ENCODE data around the gene MACROD1. TPM values are rescaled to one million over a fixed set of nuclear protein-coding genes. Genes with fewer than 3 reads are reported as not detected.

Gene MACROD1
- total RNA-seq, 2 donors from 2014 or later: 3.9 to 7.5 TPM

DNA sequence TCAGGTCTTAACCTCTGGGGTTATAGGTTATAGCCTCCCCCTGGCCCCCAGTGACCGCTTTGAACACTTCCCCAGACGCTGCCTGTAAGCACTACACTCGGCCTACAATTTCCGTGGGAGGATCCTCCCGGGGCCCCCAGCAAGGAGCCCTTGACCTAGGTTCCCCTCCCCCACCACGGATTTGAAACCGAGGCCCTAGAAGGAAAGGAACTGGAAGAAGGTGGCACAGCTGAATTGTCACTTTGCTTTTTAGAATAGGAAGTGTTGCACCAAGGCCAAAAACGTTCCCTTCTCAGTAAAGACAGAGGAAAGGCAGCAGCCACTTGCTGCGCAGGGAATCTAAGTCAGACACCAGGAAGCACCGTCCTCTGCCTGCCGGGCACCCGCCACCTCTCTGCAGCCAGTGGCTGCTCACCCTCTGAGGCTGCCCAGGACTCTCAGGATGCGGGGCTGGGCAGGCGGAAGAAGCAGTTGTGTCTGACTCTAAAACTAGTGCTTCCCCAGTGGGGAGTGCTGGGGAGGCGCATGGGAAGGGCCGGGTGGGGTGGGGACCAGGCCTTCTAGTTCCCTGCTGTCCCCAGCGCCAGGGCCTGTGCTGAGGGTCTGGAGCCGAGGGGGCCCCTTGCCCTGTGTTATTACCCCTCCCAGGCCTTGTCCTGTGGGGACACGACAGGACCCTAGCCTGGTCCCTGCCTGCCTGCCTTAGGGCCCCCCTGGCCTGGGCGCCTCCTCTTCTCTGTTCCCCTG is 138.1 kb downstream of the MACROD1 start:
- DNase-seq (no peak), ATAC-seq (no peak)
- Mint-ChIP-seq H3K27ac (no peak overlapping the region), H3K4me1 (peaks cover 10% of the 10 kb centered on the region), H3K4me3 (no peak overlapping the region), H3K27me3 (peaks cover 31% of the 10 kb centered on the region), H3K36me3 (ENCODE audit: low read depth) (peaks cover 3% of the 10 kb centered on the region)
- H3K9me3 ChIP-seq (ENCODE audit: control insufficient read depth, low read length, poor library complexity, severe bottlenecking): no peaks in the 10 kb centered on the region

DNA sequence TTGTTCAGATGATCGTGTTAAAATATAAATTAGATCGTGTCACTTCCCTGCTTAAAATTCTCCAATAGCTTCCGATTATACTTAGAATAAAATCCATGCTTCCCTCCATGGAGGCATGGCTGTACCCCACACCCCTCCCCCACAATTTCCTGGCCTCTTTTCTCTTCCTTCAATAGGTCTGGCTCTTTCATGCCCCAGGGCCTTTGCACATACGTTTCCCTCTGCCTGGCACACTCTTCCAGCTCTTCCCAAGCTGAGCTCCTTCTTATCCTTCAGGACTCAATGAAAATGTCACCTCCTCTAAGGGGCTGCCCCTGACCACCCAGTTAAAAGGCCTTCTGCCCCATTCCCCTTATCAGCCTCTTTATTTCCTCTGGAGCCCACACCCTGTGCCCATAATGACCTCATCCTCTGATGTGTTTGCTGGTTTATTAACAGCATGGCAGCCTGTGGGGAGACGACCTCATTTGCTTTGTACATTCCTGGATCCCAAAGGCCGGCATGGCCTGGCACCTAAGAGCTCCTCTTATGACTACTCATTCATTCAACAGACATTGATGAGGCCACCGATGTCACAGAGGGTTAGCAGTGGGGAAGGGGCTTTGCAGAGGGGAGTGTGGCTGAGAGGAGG is 139.2 kb downstream of the MACROD1 start:
- DNase-seq: no peak
- peak overlapping the region; percentile 45 for H3K4me3 Mint-ChIP-seq
- H3K4me1 Mint-ChIP-seq: peaks cover 10% of the 10 kb centered on the region
- H3K9me3 ChIP-seq (ENCODE audit: control insufficient read depth, low read length, poor library complexity, severe bottlenecking): no peaks in the 10 kb centered on the region
- no peak for ATAC-seq
- no peak overlapping the region for H3K27ac Mint-ChIP-seq
- peaks cover 3% of the 10 kb centered on the region for H3K36me3 Mint-ChIP-seq (ENCODE audit: low read depth)
- H3K27me3 Mint-ChIP-seq: peaks cover 26% of the 10 kb centered on the region

DNA sequence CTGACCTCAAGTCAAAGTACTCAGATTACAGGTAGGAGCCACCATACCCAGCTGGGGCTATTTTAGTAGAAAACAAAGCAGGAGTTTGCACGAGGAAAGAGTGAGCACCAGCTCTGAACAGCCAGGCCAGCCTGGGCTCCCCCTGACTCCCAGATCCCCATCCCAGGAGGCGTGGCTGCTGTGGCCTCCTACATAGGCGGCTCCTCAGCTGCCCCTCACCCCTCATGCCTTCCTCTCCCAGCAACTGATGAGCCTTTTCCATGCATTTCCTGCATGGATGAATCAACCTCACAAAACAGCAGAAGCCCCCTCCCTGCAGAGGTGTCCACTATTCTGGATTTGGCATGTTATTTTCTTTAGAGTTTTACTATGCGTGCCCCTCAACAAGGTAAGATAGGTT is 140.7 kb downstream of the MACROD1 start:
- Mint-ChIP-seq H3K27me3 (peaks cover 22% of the 10 kb centered on the region), H3K4me3 (no peak overlapping the region), H3K36me3 (ENCODE audit: low read depth) (peaks cover 3% of the 10 kb centered on the region), H3K4me1 (peaks cover 6% of the 10 kb centered on the region), H3K27ac (no peak overlapping the region)
- H3K9me3 ChIP-seq (ENCODE audit: control insufficient read depth, low read length, poor library complexity, severe bottlenecking): no peaks in the 10 kb centered on the region
- ATAC-seq (no peak), DNase-seq (no peak)

DNA sequence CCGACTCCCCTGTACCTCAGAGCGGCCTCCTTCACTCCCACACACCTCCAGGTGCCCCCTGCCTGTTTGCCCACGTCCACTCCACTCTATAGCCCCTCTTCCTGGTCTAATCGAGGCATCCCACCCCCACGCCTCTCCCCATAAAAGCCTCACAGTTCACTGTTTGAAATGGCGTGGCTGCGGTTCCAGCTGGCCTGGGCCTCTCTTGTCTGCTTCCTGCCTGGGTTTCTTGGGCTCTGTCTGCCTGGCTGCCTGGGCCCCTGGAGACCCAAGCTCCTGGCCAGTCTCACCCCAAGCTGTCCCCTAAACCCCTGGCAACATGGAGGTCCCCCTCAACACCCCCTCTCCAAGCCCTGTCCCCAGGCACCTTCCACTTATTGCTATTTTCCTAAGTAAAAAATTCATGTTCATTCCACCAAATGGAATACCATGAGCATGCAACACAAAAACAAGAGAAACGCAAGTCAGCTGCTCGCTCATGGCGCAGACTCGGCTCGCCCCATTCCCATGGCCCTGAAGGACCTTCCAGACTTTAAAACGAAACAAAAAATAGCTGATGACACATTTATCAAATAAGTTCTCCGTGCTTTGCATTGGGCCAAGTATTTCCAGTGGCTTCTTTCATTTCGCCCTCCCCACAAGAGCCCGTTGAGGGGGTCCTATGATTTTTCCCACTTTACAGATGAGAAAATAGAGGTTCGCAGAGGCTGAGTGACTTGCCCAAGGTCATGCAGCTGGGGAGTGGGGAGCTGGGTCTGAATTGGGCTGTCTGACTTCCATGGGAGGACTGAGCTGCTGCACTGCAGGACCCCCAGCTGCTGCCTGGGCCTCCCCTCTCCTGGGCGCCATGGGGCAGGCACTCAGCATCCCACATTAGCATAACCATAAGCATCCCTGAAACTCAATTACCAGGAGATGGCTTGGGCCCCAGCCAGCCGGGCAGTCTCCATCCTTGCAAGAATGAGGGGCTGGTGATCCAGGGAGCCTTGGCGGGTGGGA is 141.9 kb downstream of the MACROD1 start:
- no peak for DNase-seq
- H3K27ac Mint-ChIP-seq: no peak overlapping the region

DNA sequence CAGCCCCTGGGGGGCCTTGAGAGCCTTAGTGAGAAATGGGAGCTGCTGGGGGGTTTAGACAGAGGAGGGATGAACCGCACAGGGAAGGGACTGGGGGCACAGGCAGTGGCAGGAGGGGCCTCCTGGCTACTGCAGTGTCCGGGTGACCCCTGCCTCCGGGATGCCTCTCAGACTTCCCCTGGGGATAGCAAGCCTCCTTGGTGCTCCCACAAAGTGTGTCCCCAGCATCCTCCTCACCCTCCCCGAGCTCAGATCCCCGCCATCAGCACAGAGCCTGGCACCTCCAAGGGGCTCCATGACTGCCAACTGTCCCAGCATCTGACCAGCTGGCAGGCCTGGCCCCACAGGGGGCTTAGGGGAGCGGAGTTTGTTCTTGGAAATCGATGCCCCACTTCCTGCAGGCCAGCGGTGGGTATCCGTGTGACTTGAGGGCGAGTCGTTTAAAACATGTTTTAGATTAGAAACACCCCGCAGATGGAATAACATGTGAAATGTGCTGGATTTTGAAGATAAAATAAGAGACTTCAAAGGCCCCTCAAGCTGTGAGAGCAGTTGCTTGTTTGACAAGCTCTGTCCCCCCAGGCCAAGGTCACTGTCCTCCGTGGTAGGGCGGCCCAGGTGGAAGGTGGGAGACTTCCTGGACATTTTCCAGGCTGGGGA is 143.7 kb downstream of the MACROD1 start:
- H3K4me1 Mint-ChIP-seq: peaks cover 3% of the 10 kb centered on the region
- H3K36me3 Mint-ChIP-seq (ENCODE audit: low read depth): peaks cover 3% of the 10 kb centered on the region
- peaks cover 9% of the 10 kb centered on the region for H3K27me3 Mint-ChIP-seq
- ATAC-seq (no peak), DNase-seq (no peak)
- H3K4me3 Mint-ChIP-seq: no peak overlapping the region
- no peak overlapping the region for H3K27ac Mint-ChIP-seq
- no peaks in the 10 kb centered on the region for H3K9me3 ChIP-seq (ENCODE audit: control insufficient read depth, low read length, poor library complexity, severe bottlenecking)

More for the DNA sequence above, 141.9 kb downstream of the MACROD1 start:
- no peaks in the 10 kb centered on the region for H3K9me3 ChIP-seq (ENCODE audit: control insufficient read depth, low read length, poor library complexity, severe bottlenecking)
- ATAC-seq: no peak
- H3K4me1 Mint-ChIP-seq: peaks cover 4% of the 10 kb centered on the region
- peaks cover 3% of the 10 kb centered on the region for H3K36me3 Mint-ChIP-seq (ENCODE audit: low read depth)
- H3K27me3 Mint-ChIP-seq: peaks cover 13% of the 10 kb centered on the region
- H3K4me3 Mint-ChIP-seq: no peak overlapping the region

DNA sequence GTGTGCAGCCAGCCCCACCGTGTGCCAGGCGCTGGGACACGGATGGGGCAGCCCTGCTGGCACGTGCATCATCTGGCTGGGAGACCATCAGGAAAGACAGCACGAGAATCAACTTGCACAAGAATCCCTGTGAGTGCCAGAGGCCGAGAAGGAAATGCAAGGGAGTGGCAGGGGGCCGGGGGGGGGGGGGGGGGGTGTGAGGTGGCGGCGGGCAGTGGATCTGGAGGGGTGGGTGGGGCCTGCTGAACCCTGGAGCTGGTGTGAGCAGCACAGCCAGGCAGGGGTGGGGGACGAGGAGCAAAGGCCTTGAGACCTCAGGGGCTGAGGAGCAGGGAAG is 144.2 kb downstream of the MACROD1 start:
- H3K9me3 ChIP-seq (ENCODE audit: control insufficient read depth, low read length, poor library complexity, severe bottlenecking): no peaks in the 10 kb centered on the region
- H3K4me1 Mint-ChIP-seq: no peaks in the 10 kb centered on the region
- no peak overlapping the region for H3K27ac Mint-ChIP-seq
- peaks cover 3% of the 10 kb centered on the region for H3K36me3 Mint-ChIP-seq (ENCODE audit: low read depth)
- ATAC-seq (no peak), DNase-seq (no peak)
- H3K4me3 Mint-ChIP-seq: no peak overlapping the region
- peaks cover 4% of the 10 kb centered on the region for H3K27me3 Mint-ChIP-seq

DNA sequence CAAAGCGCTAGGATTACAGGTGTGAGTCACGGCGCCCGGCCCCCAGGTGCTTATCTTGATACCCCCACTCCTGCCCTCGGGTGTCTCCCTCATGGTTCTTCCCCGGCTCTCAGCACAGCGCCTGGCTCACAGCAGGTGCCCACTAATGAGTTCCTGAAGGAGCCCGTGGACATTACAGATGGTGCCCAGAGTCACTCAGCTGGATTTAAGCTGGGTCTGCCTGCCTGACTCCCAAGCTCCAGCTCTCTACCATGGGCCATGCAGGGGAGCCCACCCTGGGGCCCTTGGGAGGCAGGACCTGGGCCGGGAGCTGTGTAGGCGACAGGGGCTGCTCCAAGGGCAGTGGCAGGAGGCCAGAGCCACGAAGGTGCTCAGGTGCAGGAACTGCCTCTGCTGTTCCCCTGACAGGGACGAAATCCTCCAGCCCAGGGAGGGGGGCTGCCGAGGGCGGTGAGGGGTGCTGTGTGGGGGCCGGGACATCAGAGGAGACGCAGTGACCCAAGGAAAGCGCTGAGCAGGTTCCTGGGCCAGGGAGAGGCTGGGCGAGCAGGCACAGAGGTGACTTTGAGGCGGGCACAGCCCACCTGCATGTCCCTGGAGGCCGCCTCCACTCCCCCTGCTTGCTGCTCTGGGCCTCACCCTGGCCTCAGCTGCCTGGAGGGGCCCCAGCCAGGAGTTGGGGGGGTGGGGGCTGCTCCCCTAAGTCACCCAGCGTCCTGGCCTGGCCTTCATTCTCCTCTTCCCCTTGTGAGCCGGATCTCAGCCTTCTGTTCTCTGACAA is 144.7 kb downstream of the MACROD1 start:
- Mint-ChIP-seq H3K27me3 (no peaks in the 10 kb centered on the region), H3K36me3 (ENCODE audit: low read depth) (no peaks in the 10 kb centered on the region), H3K27ac (no peak overlapping the region), H3K4me1 (no peaks in the 10 kb centered on the region), H3K4me3 (no peak overlapping the region)
- DNase-seq (no peak), ATAC-seq (no peak)
- H3K9me3 ChIP-seq (ENCODE audit: control insufficient read depth, low read length, poor library complexity, severe bottlenecking): no peaks in the 10 kb centered on the region

DNA sequence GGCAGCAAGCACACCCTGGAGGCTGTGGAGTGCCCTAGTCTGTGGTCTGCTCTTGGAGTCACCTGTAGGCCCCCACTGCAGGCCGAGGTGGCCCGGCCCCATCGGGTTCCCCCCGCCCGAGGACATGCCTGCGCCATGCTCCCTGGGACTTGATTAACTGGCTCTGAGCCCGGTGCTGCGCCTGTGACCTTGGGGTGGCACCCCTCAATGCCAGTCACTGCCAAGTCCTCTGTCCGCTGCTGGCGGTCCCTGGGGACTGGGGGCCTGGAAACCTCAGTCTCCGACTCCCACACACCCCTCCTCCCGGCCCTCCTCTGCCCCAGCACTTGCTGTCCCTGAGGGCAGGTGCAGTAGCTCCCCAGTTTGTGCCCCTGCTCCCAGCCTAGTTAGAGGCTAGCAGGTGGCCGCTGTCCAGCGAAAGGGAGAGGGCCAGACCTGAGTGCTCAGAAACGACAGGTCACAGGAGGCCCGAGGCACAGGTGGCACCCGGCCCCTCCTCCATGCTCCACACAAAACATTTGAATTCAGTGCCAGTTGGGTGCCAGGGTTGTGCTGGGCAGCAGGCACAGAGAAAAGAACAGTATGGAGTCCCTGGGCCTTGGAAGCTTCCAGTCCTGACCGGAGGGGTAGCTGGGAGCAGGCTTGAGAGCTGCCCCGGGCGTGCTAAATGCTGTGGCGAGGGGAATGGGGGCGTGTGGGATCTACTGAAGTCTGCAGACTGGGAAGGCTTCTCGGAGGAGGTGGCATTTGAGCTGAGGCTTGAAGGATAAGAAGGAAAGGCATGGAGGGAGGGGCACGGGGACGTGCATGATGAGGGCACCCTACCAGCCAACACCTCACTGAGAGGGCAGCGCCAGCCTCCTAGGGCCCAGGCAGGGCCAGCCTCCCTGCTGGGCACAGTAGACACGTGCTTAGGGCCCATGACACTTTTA is 146.5 kb downstream of the MACROD1 start:
- no peak overlapping the region for H3K4me3 Mint-ChIP-seq
- no peaks in the 10 kb centered on the region for H3K9me3 ChIP-seq (ENCODE audit: control insufficient read depth, low read length, poor library complexity, severe bottlenecking)
- DNase-seq: no peak
- no peaks in the 10 kb centered on the region for H3K4me1 Mint-ChIP-seq
- no peaks in the 10 kb centered on the region for H3K27me3 Mint-ChIP-seq
- H3K36me3 Mint-ChIP-seq (ENCODE audit: low read depth): no peaks in the 10 kb centered on the region
- no peak for ATAC-seq
- H3K27ac Mint-ChIP-seq: no peak overlapping the region

DNA sequence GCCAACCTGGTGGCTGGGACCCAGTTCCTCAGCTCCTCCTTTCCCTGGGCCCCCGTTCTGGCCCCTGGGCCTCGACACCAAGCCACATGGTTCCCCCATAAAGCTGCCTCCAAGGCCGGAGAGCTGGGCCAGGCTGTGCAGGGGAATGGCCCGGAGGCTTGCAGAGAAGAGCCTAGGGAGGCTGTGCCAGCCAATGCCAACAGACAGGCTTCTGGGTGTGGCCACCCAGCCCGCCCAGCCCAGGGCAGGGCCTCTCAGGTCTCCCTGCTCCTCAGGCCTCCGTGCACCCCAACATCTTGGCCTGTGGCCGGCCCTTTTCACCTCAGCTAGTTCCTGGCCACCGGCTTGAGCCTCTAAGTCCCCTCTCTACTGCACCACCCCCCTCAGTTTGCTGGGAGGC is 147.6 kb downstream of the MACROD1 start:
- H3K9me3 ChIP-seq (ENCODE audit: control insufficient read depth, low read length, poor library complexity, severe bottlenecking): no peaks in the 10 kb centered on the region
- Mint-ChIP-seq H3K27me3 (no peaks in the 10 kb centered on the region), H3K4me1 (no peaks in the 10 kb centered on the region), H3K27ac (no peak overlapping the region), H3K36me3 (ENCODE audit: low read depth) (no peaks in the 10 kb centered on the region), H3K4me3 (no peak overlapping the region)
- ATAC-seq: no peak
- no peak for DNase-seq

DNA sequence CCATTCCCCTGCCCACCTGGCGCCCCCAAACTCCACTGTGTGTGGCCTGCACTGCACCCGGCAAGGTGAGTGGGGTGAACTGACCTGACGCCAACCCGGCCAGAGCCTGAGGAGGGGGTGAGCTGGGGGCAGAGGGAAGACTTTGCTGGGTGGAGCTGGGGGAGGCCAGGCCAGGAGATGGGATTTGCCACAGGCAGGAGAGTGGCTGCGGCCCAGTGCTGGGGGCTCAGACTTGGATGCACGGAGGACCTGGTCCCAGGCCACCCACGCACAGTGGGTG is 148.0 kb downstream of the MACROD1 start:
- no peaks in the 10 kb centered on the region for H3K9me3 ChIP-seq (ENCODE audit: control insufficient read depth, low read length, poor library complexity, severe bottlenecking)
- ATAC-seq (no peak), DNase-seq (no peak)
- Mint-ChIP-seq H3K36me3 (ENCODE audit: low read depth) (no peaks in the 10 kb centered on the region), H3K4me3 (no peak overlapping the region), H3K27me3 (no peaks in the 10 kb centered on the region), H3K27ac (no peak overlapping the region), H3K4me1 (no peaks in the 10 kb centered on the region)

DNA sequence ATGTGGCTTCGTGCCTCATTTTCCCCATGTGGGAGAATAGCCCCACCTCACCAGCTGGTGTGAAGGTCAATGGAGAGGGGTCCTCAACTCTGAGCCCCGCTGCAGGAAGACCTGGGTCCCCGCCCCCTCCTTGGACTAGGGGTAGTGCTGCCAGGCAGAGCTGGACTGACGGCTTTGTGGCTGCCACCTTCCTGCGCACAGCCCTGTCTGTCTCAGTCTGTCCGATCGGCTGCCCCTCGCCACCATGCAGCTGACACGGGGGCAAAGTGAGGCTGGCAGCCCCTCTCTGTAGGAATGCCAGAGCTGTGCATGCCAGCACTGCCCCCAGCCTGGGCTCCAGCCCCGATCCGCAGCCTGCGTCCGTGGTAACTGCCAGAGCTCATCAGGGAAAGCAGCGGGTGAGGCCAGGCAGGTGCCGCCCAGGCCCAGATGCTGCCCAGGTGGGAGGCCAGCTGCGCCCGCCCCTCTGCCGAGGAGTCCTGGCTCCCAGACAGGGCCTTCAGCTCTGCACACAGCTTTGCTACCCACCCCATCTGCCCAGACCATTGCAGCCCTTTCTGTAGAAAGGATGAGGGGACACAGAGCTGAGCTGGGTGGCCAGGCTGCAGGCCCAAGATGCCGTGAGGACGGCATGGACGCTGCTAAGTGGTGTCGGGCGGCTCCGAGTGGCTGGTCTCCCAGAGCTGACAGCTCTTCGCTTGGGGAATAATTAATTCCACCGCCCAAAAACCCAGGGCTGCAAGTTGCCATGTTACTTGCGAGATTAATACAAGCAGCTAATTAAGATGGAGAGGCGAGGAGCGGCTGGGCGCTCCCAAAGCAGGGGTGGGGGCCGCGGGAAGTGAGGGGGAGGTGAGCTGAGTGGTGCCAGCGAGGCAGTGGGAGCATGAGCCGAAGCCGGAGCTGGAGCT is 149.7 kb downstream of the MACROD1 start:
- Mint-ChIP-seq H3K27ac (no peak overlapping the region), H3K36me3 (ENCODE audit: low read depth) (peaks cover 2% of the 10 kb centered on the region), H3K4me1 (no peaks in the 10 kb centered on the region), H3K4me3 (no peak overlapping the region), H3K27me3 (no peaks in the 10 kb centered on the region)
- H3K9me3 ChIP-seq (ENCODE audit: control insufficient read depth, low read length, poor library complexity, severe bottlenecking): no peaks in the 10 kb centered on the region
- DNase-seq: no peak
- no peak for ATAC-seq
